Activated T-cell treated with anti-CD3 and anti-CD28 coated beads for 4 hours (primary cell): ENCODE measurements around the gene BMERB1.
"Not testable (repeated sequence)": the region's sequence is repeated elsewhere in the genome, so short reads cannot be mapped to it uniquely, and the experiment has no call there.

Experiments
- DNase-seq: peaks from one replicate; pipeline ENCODE4 v3.0.0-alpha.2; 2020

BMERB1 gene

GRCh38 chr16:15599303-15600070 is 165.1 kb downstream of the BMERB1 start:
- no peak for DNase-seq

DNA sequence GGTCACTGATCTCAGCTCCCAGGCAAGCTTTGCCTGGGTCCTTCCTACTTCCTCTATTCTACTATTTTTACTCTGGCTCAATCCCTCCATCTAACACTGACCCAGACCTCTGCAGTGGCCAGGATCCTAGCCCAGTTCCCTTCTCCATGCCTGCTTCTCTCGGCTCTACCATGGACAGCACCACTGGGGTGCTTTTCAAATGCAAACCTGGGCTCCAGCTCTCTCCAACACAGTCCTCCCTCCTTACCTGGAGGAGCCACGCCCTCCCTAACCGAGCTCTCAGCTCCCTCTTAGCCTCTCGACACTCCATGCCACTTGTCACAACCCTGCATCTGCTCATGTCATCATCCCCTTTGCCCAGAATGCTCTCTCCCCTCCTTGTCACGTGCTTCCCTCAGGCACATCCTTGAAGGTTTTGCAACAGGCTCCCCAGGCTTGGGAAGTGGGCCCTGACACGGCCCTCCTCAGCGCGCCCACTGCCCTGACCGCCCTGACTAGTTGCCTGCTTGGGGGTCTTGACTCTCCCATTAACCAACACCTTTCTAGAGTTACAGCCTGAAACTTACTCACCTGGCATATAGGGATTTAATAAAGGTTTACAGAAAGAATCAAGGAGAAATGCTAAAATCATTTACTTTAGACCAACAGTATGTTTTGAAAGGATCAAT is 167.0 kb downstream of the BMERB1 start:
- DNase-seq: no peak

DNA sequence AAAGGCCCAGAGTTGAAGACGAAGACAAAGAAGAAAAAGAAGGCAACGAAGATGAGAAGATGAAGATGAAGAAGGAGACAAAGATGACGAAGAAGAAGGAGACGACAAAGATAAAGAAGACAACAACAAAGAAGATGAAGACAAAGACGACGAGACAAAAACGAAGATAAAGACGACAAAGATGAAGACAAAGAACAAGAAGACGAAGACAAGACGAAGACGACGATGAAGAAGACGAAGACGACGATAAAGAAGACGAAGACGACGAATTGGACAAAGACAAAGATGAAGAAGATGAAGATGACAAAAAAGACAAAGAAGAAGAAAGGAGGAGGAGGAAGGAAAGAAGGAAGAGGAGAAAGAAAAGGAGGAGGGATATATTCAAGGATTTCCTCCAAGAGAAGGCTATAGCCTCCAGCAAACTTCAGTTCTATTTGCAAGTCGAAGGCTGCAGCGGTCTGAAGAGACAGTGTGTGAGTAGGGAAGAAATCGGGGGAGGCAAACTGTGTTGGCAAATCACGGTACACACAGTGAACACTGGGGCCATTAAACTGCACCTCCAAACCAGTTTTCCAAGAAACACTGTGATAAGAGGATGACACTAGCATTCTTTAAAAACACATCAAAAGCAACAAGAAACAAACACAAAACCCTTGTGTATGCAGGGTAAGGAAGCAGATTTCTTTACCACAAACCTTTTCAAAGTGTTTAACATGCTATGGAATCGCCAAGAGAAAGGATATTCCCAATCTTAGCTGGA is 168.1 kb downstream of the BMERB1 start:
- no peak for DNase-seq

GRCh38 chr16:15604460-15605440 is 170.4 kb downstream of the BMERB1 start:
- no peak for DNase-seq

- no peak for DNase-seq
Measured at GRCh38 chr16:15605839-15606517, 171.6 kb downstream of the BMERB1 start.

DNA sequence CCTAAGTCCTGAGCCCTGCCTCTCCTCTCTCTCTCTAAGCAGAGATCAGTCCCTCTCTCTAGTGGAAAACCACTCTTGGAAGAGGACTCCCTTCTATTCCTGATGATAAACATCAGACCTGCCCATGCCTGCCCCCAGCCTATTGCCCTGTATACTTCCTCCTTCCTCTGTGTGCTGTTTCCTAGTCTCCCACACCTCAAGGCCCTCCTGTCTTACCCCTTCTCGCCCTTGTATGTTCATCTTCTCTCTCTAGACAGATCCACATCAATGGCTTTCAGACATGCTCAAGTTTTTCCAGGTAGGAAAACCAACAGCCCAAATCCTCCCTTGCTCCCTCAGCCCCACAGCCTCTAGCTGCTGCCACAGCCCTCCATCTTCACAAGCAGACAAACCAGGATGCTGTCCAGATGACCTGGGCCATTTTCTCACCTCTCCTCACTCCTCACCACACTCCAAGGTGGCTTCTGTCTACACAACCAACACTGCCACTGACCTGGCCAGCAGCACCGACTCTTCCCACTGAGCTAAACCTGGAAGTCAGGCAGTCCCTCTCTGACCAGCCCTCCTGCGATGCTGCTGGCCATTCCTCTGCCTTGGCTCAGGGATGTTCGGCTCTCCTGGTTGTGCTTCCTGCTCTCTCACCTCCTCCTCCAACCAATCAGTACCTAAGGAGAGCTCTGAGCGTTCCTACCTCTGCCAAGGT is 172.3 kb downstream of the BMERB1 start:
- DNase-seq: no peak

- DNase-seq: not testable (repeated sequence)
Measured at GRCh38 chr16:15607221-15607699, 172.9 kb downstream of the BMERB1 start.

GRCh38 chr16:15607700-15608396 is 173.5 kb downstream of the BMERB1 start:
- no peak for DNase-seq

GRCh38 chr16:15608398-15609285 is 174.3 kb downstream of the BMERB1 start:
- no peak for DNase-seq

DNA sequence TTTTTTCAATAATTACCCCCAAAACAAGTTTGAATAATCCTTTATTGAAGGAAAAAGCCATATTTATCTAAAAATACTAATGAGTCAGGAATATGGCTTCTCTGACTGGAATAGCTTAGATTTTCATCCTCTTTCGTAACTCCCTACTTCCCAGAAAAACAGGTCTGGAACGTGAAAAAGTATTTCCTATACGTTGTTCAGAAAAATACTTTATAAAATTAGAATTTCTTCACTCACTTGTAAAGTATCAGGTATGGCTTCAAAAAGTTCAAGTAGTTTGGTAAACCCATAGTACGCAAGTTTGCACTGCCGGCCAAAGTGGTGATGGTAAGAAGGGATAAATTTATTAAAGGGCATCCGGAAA is 174.9 kb downstream of the BMERB1 start:
- DNase-seq: no peak

GRCh38 chr16:15610369-15610871 is 176.0 kb downstream of the BMERB1 start:
- no peak for DNase-seq

DNA sequence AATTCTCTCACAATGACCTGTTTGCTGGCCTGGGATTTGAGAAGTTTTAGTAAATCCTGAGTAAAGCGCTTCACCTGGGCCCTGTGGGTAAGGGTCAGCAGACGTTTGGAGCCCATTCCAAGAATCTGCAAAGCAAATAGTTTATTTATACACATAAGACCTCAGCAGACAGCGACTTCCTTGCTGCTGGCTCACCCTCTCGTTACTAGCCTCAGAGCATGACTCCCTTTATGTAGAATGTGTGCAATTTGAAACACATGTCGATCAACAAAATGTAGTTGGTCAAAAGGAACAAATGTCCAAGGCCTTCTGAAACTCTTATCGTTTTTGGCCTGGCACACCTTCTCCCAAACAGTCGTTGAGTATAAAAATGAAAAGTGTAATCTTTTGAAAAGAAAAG is 177.2 kb downstream of the BMERB1 start:
- no peak for DNase-seq

DNA sequence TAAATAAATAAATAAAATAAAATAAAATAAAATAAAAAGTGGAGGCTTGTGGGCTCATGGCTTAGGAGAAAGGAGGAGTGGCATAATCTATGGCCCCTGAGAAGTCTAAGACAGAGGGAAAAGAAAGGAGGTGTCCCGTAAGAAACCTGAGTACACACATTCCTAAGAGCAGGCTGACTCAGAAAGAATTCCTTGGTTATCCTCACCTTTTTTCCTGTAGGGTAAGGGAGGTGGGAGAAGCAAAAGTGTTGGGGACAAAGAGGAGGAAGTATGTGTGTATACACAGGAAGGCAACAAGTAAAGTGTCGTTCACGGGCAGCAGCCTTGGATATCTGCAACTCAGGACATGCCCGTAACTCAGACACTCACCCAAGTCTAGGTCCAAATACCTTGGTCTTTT is 179.3 kb downstream of the BMERB1 start:
- no peak for DNase-seq

DNA sequence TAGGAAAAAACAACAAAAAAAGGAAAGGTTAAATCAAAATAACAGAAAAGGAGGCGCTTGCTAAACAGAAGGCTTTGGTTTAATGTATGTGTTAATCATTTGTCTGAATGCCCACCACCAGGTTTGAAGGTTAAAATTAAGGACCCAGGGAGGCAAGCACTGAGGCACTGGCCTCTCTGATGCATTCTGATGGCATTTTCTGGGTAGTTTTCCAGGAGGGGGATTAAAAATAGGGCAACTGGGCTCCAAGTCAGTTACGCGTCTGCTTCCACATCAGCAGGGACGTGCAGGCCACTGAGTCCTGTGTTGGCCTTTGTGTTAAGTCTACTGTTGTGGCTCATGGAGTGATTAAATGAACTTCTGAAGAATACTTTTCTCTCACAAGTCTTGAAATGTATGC is 181.6 kb downstream of the BMERB1 start:
- DNase-seq: no peak

GRCh38 chr16:15616475-15617165 is 182.2 kb downstream of the BMERB1 start:
- DNase-seq: no peak

GRCh38 chr16:15617901-15618300 is 183.5 kb downstream of the BMERB1 start:
- no peak for DNase-seq

GRCh38 chr16:15618392-15618791 is 184.0 kb downstream of the BMERB1 start:
- DNase-seq: no peak

DNA sequence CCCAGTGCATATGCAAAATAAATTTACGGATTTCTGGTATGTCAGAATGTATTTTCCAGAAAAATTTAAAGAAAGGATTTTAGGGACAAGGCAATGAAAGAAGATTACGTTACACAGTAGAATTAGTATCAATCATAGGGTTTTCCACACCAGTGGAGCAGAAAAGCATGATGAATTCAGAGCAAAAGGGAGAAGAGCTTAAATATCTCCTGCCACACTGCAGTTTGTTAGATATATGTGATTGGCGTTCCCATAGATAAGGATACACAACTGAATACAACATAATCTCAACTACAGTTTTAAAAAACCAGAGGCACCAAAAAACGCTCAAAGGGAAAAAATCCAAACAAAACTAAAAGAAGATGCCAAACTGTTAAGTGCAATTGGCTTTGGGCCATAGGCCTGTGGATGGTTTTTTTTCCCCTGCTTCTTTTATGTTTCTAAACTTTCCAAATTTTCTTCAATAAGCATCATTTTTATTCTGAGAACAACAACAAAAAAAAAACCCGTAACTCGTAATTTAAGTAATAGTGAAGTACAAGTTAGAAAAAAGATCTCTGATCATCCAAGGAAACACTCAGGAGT is 186.3 kb downstream of the BMERB1 start:
- DNase-seq: no peak
